Measurements from ENCODE around the gene GTPBP8.
"Not testable (repeated sequence)": the region's sequence is repeated elsewhere in the genome, so short reads cannot be mapped to it uniquely, and the experiment has no call there.

GTPBP8 gene

DNA sequence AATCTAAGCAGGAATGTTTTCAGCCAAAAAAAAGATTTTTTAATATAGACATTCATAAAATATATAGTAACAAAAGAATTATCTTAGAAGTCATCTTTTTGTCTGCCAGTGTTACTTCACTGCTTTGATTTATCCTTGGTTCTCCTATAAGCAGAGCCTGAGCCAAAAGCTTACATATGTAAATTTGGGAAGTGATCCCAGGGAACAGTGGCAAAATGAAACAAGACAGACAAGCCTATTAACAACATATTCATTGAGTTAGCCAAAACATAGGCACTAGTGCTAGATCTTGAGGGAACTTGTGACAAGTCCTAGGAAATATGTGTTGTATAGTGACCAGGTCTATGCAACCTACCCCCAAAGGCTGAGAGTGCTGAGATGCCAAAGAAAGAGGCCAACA is 11.3 kb downstream of the GTPBP8 start:
- DNase-seq = no peak

DNA sequence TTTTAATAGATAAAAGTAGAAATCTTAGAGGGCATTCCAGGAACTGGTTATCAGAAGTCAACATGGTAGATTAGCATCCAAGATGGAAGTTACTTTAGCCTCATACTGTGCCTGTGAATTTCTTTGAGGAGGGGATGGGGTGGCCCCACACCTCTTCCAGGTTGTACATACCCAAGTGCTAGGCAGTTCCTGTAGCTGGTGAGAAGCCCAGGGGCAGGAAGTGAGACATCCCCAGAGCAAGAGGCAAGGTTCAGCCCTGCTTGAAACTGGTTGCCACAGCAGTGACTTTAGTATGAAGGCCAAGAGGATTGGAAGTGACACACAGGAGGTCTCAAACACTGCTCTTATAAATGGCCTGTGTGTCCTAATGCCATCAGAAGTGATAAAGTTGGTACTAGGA is 11.9 kb downstream of the GTPBP8 start:
- DNase-seq = no peak

DNA sequence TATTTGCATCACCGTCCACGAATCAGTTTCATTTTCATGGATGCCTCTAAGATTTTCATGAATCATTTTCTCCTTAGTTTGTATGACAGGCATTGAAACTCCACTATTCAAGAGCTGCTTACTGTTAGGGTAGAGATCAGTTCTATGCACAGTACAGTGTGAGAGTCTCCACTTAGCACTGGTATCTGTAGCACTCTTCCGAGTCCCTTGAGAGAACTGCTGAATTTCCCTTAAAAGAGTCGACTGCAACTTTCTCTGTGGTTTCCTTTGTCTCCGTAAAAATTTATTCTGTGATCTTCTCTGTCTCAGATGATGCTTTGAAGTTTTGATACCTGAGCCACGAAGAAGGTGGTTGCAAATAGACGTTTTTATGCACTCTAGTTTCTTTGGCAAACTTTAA is 14.8 kb downstream of the GTPBP8 start:
- no peak for DNase-seq

DNA sequence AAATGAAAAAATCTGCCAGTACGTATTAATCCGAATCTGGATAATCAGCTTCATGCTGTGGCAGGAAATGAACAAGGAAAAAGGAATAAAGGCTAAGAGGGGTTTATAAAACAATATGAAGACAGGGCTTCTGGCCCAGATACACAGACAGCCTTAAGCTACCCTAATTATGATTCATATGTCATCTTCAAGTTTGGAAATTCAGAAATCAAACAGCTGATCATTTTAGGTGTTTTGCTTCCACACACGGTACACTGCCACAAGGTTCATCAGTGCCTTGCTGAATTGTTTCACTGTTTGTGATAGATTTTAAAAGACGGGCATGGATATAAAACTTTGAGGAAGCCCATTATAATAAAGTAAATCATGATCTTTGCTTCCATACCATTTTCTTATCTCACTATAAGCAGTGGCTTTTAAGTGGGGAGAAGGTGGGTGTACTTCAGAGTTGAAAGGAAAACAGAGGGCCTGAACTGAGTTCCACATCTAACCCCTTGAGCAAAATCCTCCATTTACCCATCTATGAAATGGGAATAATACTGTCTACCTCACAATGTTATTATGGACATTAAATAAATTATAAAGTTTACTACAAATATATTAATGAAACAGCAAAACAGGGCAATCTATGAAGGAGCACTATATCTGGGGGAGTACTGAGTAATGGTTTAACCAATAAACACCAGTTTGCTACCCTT is 15.7 kb downstream of the GTPBP8 start:
- no peak for DNase-seq

DNA sequence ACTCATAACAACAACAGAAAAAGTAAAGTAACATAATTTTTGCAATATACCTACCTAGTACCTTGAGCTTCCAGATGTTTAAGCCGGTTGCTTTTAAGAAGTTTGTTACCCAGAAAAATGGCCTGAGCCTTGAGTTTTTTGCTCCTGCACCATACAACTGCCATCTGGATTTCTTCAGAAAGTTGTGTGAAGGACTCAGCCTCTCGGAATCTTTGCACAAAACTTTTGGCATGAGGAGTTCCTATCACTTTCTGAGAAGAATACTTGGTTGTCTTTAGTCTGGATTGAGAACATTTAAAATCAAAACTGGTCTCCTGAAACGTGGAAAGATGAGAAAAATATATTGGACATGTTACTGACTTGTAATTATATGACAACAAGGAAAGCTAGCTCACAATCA is 17.3 kb downstream of the GTPBP8 start:
- DNase-seq = peak; percentile 42

DNA sequence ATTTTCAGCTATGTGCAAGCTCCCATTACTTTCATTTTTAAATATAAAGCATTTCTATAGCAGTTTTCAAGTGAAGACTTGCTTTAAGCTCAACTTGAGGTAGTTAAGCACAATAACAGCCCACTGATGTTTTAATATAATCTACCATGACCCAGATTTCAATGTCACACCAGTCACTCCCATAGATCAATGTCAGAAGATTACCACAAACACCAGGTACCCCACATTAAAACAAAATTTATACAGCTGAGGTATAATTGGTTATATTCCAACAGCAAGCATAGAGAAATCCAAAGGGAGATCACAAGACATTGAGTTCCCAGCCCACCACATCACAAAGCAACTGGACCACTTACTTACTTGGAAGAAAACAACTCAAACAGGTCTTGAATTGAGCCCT is 22.8 kb downstream of the GTPBP8 start:
- DNase-seq = no peak

DNA sequence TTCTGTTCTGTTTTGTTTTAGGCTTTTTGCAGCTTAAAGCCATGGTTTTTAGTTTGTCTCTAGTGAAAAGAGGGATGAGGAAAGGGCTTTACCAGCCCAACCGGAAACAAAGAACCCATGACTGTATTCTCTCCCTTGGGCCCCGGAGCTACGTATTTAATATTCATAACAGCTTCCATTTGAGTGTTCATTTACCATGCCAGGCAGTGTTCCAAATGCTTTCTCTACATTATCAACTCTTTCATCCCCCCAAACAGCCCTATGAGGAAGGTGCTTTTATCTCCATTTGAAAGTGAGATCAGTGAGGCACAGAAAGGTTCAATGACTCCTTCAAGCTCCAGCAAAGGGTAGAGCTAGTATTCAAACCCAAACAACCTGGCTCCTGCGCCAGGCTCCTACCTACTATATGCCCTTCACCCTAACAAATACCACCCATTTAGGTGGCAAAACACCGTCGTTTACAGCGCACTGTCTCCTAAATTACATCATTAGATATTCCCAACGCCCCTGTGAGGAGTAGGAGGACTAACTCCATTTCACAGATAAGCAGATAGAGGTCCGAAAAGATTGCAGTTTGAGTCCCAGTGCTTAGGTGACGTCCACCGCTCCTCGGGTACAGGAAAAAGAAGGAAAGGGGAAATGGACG is 27.9 kb downstream of the GTPBP8 start:
- DNase-seq = peak; percentile 9

DNA sequence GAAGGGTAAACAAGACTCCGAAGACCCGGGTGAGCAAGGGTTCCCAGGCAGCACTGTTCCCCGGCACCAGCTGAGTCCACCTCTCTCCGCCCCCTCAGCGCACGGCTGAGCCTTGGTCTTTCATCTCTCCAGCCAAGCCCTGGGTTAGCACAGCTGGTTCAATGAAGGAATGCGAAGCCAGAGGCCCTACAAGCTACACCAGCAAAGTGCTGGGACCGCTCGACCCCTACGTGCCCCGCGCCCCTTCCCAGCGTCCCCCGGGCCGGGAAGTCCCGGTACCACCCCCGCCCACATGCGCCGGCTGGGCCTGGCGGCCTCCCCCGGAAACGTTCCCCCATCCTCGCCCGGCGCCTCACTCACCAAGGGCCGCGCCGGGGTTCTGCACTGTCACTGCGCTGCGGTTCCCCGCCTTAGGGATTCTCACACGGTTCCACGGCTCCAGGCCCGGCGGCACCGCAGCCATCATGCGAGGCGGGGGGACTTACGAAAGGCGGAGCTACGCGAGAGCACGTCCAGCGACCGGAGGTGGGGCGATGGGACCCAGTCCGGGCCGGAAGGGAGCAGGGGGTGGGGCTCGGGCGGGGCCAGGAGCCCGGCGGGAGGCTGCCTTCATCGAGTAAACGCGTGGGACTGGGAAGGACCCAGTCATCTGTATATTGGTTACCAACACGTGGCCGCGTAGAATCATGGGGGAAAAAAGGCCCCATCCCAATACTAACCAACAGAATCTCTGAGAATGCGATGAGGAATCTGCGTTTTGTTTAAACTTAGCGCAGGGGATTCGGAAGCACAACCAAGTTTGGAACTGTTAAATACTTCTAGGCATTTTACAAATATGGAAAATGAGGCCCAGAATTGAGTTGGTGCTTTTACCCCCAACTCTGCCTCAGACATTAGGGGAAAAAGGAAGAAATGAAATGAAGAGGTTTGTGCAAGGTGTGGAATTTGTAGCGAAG is 28.7 kb downstream of the GTPBP8 start:
- DNase-seq = peak; percentile 94

DNA sequence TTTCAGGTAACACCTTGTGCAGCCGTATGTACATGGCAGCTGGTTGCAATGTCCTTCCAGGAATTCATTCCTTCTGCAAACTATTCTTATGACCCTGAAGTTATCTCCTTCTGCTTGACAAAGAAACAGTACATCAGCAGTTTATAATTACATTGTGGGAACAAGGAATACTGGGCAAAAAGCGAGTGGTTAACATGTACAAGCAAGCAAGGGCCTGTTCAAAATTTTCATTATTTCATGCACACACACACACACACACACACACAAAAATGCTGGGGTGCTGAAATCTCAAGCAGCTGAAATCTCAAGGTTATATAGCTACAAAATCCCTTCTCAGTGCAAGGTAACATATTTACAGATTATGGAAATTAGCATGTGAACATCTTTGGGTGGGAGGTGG is 30.7 kb downstream of the GTPBP8 start:
- DNase-seq = no peak

DNA sequence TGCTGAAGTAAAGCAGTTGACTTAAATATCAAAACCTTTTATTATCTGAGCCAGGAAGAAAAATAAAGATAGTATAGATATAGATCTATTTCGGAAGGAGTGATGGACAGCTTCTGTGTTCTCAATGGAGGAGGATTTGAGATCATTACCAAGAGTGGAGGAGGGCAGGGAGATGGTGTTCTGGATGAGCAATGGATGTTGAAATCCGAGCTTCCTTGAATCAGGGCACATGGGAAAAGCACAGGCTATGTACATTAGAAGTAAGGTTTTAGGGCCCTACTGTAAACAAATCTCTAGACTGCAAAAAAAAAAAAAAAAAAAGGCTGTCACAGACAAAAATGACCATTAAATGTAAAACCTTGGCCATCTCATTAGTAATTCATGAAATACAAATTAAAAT is 43.2 kb downstream of the GTPBP8 start:
- DNase-seq = no peak

DNA sequence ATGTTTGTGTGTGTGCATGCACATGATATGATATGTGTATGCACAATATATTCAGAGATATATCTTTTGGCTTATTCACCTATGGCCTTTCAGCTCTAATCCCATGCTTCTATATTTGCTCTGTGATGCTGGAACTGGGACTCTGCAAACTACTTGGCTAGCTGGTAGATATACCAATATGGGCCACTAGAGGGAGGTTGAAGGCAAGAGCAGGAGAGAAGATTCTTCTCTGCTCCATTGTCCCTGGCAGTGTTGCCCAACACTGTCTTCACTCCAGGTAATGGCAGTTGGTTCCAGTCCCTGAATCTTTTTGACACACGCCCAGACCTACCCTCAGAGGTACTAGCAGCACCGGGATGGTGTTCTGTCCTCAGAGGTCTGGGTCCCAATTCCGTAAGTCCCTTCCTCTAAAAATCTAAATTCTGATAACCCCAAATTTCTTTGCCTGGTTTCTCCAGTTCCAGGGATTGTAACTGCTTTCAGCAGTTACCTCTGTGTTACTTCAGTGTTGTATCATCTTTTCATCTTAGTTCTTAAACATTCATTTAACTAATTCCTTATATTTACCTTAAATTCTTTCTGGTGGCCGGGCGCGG is 44.7 kb downstream of the GTPBP8 start:
- peak; percentile 52 for DNase-seq

DNA sequence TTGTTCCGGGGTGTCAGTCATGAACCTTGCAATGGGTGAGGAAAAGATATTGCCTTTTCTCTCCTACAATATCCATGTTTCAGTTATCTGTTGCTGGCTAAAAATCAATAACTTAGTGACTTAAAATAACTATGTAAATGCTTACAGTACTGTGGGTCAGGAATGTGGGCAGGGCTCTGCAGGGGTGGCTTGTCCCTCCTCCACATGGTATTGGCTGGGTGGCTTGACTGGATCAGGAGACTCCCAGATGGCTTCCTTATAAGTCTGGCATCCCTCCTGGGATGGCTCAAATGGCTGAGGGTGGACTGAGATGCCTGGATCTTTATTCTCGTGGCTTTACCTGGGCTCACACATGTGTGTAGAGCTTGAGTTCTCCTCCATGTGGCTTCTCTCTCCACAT is 47.5 kb downstream of the GTPBP8 start:
- no peak for DNase-seq

DNA sequence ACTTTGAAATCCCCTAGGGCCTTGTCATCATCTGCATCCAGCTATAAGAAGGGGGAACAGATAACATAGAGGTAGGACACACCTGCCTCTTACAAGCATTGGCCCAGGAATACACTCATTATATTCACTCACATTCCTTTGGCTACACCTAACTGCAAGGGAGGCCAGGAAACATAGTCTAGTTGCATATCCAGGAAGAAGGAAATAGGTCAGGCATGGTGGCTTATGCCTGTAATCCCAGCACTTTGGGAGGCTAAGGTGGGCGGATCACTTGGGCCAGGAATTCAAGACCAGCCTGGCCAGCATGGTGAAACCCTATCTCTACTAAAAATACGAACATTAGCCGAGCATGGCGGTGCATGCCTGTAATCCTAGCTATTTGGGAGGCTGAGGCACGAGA is 48.8 kb downstream of the GTPBP8 start:
- DNase-seq = no peak

DNA sequence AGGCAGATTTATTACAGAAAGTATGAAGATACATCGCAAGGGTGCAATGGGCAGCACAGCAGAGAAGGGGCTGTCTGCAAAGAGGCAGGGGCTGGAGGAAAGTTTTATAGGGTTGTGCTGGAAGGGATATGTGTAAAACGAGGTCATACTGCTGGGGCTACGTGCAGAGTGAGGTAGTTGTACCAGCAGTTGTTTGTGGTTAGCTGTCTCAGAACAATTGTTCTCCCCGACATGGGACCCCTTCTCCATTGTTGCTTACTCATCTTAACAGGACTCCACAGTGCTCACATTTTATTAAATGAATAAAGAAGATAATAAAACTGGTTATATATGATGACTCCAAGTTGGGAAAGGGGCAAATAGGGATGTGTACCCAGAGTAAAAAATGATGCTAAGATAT is 49.4 kb downstream of the GTPBP8 start:
- no peak for DNase-seq

DNA sequence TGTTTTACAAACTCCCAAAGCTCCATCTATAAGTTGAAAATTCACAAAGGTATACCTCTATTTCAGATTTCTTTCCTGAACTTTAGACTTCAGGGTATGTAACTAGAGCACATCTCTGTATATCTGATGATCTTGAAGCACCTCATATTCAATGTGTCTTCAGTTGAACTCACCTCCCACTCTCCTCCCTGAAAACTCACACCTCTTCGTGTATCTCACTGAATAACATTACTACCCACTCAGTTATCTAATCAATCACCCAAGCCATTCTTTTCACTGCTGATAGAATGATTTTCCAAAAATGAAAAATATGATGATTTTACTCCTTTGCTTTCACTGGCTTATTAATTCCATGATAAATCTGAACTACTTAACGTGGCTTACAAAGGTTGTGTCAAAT is 52.9 kb downstream of the GTPBP8 start:
- no peak for DNase-seq

DNA sequence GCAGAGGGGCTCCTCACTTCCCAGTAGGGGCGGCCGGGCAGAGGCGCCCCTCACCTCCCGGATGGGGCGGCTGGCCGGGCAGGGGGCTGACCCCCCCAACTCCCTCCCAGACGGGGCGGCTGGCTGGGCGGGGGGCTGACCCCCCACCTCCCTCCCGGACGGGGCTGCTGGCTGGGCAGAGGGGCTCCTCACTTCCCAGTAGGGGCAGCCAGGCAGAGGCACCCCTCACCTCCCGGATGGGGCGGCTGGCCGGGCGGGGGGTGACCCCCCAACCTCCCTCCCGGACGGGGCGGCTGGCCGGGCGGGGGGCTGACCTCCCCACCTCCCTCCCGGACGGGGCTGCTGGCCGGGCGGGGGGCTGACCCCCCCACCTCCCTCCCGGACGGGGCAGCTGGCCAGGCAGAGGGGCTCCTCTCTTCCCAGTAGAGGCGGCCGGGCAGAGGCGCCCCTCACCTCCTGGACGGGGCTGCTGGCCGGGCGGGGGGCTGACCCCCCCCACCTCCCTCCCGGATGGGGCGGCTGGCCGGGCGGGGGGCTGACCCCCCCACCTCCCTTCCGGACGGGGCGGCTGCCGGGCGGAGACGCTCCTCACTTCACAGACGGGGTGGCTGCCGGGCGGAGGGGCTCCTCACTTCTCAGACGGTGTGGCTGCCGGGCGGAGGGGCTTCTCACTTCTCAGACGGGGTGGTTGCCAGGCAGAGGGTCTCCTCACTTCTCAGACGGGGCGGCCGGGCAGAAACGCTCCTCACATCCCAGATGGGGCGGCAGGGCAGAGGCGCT is 55.6 kb downstream of the GTPBP8 start:
- not testable (repeated sequence) for DNase-seq

DNA sequence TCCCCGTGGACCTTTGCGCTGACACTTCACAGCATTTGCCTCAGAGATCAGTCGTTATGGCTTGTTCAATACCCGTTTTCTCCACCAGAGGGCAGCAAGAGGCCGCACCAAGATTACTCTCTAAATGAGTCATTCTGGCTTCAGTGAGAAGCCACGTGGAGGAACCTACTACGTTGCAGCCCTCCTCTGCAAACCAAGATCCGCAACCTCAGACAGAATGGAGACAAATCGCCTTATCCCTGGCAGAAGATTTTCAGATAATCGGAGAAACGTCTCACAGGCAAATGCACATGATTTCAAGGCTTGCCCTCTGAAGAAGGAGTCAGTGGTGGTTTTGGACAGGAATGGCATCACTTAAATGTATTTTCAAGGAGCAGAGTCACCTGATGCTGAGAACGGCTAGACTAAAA is 60.5 kb downstream of the GTPBP8 start:
- DNase-seq = peak; percentile 81

All from fibroblast of skin of abdomen (primary cell).